ENCODE measurements around the gene SERTAD3.
"Not testable (repeated sequence)": the region's sequence is repeated elsewhere in the genome, so short reads cannot be mapped to it uniquely, and the experiment has no call there.

Gene SERTAD3

GRCh38 chr19:40444000-40444824 is at the start of gene SERTAD3:
Gene SERTAD3 (minus strand): TSS chr19:40444335. CDS start chr19:40442080, 2,255 bp downstream.
- DNase-seq: peak; percentile 95

GRCh38 chr19:40493778-40494177 is 49.6 kb upstream of the SERTAD3 start:
- no peak for DNase-seq

GRCh38 chr19:40492274-40492673 is 48.1 kb upstream of the SERTAD3 start:
- DNase-seq: no peak

DNA sequence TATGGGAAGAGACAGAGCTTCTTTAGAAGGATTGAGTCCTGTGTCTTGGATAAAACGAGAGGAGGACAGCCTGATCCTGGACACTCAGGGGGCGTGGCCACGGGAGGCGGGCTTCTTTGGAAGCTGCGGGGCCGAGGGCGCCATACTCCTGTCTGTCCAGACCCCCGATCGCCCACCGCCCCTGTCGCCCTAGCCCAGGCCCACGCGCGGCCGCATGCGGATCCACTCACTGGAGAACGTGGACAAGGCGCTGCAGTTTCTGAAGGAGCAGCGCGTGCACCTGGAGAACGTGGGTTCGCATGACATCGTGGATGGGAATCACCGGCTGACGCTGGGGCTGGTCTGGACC is 45.7 kb upstream of the SERTAD3 start:
- DNase-seq: no peak

- DNase-seq: no peak
Measured at GRCh38 chr19:40486017-40486416, 41.9 kb upstream of the SERTAD3 start.

- DNase-seq: not testable (repeated sequence)
Measured at GRCh38 chr19:40475878-40476644, 31.9 kb upstream of the SERTAD3 start.

DNA sequence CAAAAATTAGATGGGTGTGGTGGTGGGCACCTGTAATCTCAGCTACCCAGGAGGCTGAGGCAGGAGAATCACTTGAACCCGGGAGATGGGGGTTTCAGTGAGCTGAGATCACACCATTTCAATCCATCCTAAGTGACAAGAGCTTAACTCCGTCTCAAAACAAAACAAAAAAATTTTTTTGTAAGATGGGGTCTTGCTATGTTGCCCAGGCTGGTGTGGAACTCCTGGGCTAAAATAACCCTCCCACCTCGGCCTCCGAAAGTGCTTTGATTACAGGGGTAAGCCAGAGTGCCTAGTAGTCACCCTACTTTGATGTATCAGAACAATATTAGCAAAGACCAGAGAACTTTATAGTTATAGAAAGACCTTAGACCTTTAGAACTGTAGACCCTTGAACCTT is 30.6 kb upstream of the SERTAD3 start:
- DNase-seq: no peak

GRCh38 chr19:40472516-40472915 is 28.4 kb upstream of the SERTAD3 start:
- no peak for DNase-seq

DNA sequence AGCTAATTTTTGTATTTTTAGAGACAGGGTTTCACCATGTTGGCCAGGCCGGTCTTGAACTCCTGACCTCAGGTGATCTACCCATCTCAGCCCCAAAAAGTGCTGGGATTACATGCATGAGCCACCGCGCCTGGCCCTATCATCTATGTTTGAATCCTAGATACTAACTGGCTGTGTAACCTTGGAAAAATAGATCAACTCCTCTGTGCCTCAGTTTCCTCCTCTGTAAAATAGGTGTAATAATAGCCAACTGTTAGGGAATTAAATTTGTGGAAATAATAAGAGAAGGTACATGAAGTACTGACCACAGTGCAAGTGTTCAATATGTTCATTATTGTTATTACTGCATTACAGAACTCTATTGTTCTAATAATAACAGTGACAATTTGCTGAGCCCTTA is 27.0 kb upstream of the SERTAD3 start:
- no peak for DNase-seq

DNA sequence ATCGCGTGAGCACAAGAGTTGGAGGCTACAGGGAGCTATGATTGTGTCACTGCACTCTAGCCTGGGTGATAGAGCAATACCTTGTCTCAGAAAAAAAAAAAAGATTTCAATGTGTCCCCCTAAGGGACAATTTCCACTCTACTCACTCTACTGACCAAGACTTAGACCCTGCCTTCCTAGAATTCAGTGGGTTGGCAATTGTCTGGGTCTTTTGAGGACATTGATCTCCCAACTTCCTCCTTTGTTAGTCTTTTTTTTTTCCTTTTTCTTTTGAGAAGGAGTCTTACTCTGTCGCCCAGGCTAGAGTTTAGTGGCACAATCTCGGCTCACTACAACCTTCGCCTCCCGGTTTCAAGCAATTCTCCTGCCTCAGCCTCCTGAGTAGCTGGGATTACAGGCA is 24.9 kb upstream of the SERTAD3 start:
- DNase-seq: no peak

- DNase-seq: peak; percentile 14
Measured at GRCh38 chr19:40466985-40467734, 23.0 kb upstream of the SERTAD3 start, which contains the start of gene SPTBN4. Gene SPTBN4 (plus strand): TSS chr19:40467001. CDS start chr19:40472622, 5,621 bp downstream.

GRCh38 chr19:40466219-40466984 is 22.3 kb upstream of the SERTAD3 start:
- peak; percentile 56 for DNase-seq

GRCh38 chr19:40465557-40466218 is 21.6 kb upstream of the SERTAD3 start, which contains the start of gene BLVRB:
Gene BLVRB (minus strand): TSS chr19:40465745. CDS start chr19:40465688, 57 bp downstream.
- peak; percentile 100 for DNase-seq

- DNase-seq: no peak
Measured at GRCh38 chr19:40465025-40465556, 21.0 kb upstream of the SERTAD3 start.

GRCh38 chr19:40464059-40465024 is 20.2 kb upstream of the SERTAD3 start:
- DNase-seq: peak; percentile 75

- not testable (repeated sequence) for DNase-seq
Measured at GRCh38 chr19:40463587-40464037, 19.5 kb upstream of the SERTAD3 start.

GRCh38 chr19:40461669-40462221 is 17.6 kb upstream of the SERTAD3 start:
- DNase-seq: no peak

- DNase-seq: no peak
Measured at GRCh38 chr19:40460185-40460584, 16.1 kb upstream of the SERTAD3 start.

DNA sequence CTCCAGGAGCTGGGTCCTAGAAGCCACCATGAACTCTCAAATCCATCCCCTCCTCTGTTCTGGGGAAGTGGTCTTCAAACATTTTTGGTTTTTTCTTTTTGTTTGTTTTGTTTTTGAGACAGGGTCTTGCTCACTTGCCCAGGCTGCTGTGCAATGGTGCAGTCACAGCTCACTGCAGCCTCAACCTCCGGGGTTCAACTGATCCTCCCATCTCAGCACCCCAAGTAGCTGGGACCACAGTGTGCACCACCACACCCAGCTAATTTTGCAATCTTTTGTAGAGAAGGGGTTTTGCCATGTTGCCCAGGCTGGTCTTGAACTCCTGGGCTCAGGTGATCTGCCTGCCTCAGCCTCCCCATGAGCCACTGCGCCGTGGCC is 14.5 kb upstream of the SERTAD3 start:
- DNase-seq: no peak
